GM12891 (cell line): ENCODE data around the gene RLN1.

Experiments used
- POLR2A ChIP-seq: IDR thresholded peaks from 2 replicates; pipeline ENCODE4 v1.6.1; 2011; ENCODE audit warnings: low read depth, low read length, control low read depth
- POU2F2 ChIP-seq: IDR thresholded peaks from 2 replicates; pipeline ENCODE4 v1.6.1; 2011; ENCODE audit warnings: low read depth, mild to moderate bottlenecking, control low read depth, low read length, moderate library complexity
- TAF1 ChIP-seq: IDR thresholded peaks from 2 replicates; pipeline ENCODE4 v1.6.1; 2011; ENCODE audit warnings: low read depth, low read length, control low read depth

DNA sequence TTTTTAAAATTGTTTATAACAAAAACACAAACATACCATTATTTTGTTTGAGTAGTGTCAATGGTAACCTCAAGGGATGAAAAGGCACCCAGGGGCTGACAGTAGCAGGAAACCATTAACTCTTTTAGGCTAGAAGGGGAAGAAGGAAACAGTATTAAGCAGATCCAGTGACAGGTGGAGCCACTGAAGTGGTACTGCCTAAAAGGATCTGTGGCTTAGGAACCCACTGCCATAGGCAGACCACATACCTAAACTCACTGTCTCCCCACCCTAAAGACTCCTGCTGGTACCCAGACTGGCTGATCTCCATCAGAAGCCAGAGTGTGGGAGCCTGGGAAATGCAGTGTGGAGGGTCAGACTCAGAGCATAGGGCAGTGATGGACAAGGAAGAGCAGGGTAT is 13.5 kb downstream of the RLN1 start:
- TF ChIP-seq TAF1 (no peak), POLR2A (no peak), POU2F2 (no peak)
